ENCODE results near the gene ZEB2.

DNA sequence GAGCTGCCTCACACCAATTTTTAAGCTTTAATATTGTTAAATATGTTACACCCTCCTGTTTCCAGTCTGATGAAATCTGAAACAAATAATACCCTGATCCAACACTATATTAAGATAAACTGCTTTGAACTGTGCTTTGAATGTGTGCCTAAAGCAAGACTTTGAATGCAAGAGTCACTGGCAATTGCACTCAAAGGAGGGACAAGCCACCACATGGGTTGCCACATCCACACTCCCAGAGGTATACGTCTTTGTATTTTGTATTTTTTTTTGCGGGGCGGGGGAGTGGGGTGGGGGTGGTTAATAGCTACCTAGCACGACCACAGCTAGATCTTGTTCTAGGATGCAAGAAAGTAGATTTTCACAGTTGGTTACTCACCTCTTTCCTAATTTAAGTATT is 1.8 kb upstream of the ZEB2 start:
- no peak for TF ChIP-seq CTCF (IDR thresholded peaks at IDR 0.05; ENCODE audit: insufficient read depth, low read length, poor library complexity, severe bottlenecking)
- no peak for TF ChIP-seq EZH2phosphoT487 (conservative IDR thresholded peaks at IDR 0.05; ENCODE audit: low read length)

Measured in SU-DHL-6 (cell line).